Measurements from ENCODE around the gene CCL5.

CCL5 gene

DNA sequence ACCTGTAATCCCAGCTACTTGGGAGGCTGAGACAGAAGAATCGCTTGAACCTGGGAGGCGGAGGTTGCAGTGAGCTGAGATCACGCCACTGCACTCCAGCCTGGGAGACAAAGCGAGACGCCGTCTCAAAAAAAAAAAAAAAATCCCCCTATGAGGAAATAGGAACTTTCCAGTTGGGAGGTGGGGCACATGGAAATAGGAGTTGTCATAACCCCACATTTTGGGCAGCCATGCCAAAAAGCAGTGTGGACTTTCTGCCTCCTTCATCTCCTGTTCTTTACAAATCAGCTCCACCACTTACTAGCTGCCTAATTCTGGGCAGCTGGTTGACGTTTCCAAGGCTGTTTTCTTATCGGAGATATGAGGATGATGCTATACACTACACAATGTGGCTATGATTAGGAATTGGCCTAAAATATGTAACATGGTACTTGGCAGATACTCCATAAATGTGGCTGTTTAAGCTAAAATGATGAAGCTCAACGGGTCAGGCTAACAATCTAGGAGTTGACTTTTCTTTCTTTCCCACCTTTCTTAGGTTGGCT is 21.5 kb upstream of the CCL5 start:
- no peak for TF ChIP-seq REST (IDR thresholded peaks at IDR 0.05; ENCODE audit: insufficient read depth in 1 of 2, low read depth in 2 of 2, low read length in 2 of 2)

- TF ChIP-seq REST (IDR thresholded peaks at IDR 0.05; ENCODE audit: insufficient read depth in 1 of 2, low read depth in 2 of 2, low read length in 2 of 2): no peak
- no peak for TF ChIP-seq TAF1 (IDR thresholded peaks at IDR 0.05; ENCODE audit: borderline replicate concordance, insufficient read depth, low read length)
- no peak for TF ChIP-seq POLR2AphosphoS5 (IDR thresholded peaks at IDR 0.05; ENCODE audit: low read depth, low read length)
- TF ChIP-seq SIN3A (IDR thresholded peaks at IDR 0.05; ENCODE audit: borderline replicate concordance, insufficient read depth, low read length): no peak
- TF ChIP-seq FOXP2 (optimal IDR thresholded peaks at IDR 0.05; ENCODE audit: borderline replicate concordance, extremely low read depth, extremely low read length, insufficient read depth): no peak
Measured at GRCh38 chr17:35900708-35901480, 20.7 kb upstream of the CCL5 start.

- TF ChIP-seq POLR2AphosphoS5 (IDR thresholded peaks at IDR 0.05; ENCODE audit: low read depth, low read length): no peak
- no peak for TF ChIP-seq SIN3A (IDR thresholded peaks at IDR 0.05; ENCODE audit: borderline replicate concordance, insufficient read depth, low read length)
- no peak for TF ChIP-seq REST (IDR thresholded peaks at IDR 0.05; ENCODE audit: insufficient read depth in 1 of 2, low read depth in 2 of 2, low read length in 2 of 2)
- TF ChIP-seq TAF1 (IDR thresholded peaks at IDR 0.05; ENCODE audit: borderline replicate concordance, insufficient read depth, low read length): no peak
- no peak for TF ChIP-seq FOXP2 (optimal IDR thresholded peaks at IDR 0.05; ENCODE audit: borderline replicate concordance, extremely low read depth, extremely low read length, insufficient read depth)
Measured at GRCh38 chr17:35900280-35900679, 20.1 kb upstream of the CCL5 start.

DNA sequence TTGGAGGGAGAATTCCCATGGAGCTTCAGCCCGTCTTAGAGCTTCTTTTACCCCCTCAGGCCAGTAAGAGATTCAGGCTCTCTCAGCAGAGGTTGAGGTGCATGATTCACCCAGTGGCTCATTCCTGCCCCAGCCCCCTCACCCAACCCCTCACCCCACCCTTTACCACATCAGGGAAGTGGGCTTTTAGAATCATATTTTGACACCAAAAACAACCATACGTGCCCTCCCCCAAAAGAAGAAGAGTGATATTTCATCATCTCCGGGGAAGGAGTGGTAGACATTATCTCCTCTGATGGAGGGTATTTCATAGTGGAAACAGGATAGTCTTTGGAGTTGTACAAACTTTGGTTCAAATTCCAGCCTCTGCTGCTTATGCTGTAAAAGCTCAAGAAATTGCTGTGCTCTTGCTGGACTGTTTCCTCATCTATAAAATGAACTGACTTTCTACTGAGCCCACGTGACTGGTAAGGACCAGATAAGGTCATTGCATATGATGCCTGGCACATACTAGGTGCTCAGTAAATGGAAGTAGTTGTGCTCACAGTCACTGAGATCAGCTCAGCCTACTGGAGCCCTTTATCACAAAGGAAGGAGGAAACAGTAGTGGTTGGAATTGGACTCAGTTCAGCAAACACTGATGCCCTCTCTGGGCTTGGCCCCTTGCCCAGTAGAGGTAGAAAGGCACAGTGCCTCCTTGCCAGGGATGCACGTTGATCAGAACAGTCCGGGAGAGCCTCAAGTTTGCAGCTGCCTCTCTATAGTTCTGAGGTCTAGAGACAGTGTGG is 18.3 kb upstream of the CCL5 start:
- TF ChIP-seq TAF1 (IDR thresholded peaks at IDR 0.05; ENCODE audit: borderline replicate concordance, insufficient read depth, low read length): no peak

GRCh38 chr17:35895636-35896587 is 15.8 kb upstream of the CCL5 start:
- TF ChIP-seq REST (IDR thresholded peaks at IDR 0.05; ENCODE audit: insufficient read depth in 1 of 2, low read depth in 2 of 2, low read length in 2 of 2) (no peak), TAF1 (IDR thresholded peaks at IDR 0.05; ENCODE audit: borderline replicate concordance, insufficient read depth, low read length) (no peak), SIN3A (IDR thresholded peaks at IDR 0.05; ENCODE audit: borderline replicate concordance, insufficient read depth, low read length) (no peak), FOXP2 (optimal IDR thresholded peaks at IDR 0.05; ENCODE audit: borderline replicate concordance, extremely low read depth, extremely low read length, insufficient read depth) (no peak)

Data from PFSK-1 (cell line).